WTC11 (cell line): ENCODE results near the gene TUBB2B. TPM values are rescaled to one million over a fixed set of nuclear protein-coding genes. Genes with fewer than 3 reads are reported as not detected.

Experiments used
- ATF2 ChIP-seq: sonication (generic); formaldehyde crosslinking; IDR thresholded peaks from 2 replicates; pipeline ENCODE4 v1.8.1; 2022; ENCODE audit warnings: low read depth, missing genetic modification reagents, borderline replicate concordance
- ATF6 ChIP-seq: sonication (generic); formaldehyde crosslinking; IDR thresholded peaks from 2 replicates; pipeline ENCODE4 v1.8.1; 2023; ENCODE audit warnings: mild to moderate bottlenecking, missing genetic modification reagents
- CBFB ChIP-seq: sonication (generic); formaldehyde crosslinking; IDR thresholded peaks from 2 replicates; pipeline ENCODE4 v1.8.1; 2022; ENCODE audit warnings: mild to moderate bottlenecking, low read depth, missing genetic modification reagents
- E2F5 ChIP-seq: sonication (generic); formaldehyde crosslinking; IDR thresholded peaks from 2 replicates; pipeline ENCODE4 v1.8.1; 2022; ENCODE audit warnings: mild to moderate bottlenecking, moderate library complexity, missing genetic modification reagents
- ERG ChIP-seq: fragments of 250-450 bp; sonication (Bioruptor Pico); IDR thresholded peaks from 2 replicates; pipeline ENCODE4 v1.8.0; 2021; ENCODE audit warnings: mild to moderate bottlenecking
- FOXJ3 ChIP-seq: sonication (generic); formaldehyde crosslinking; IDR thresholded peaks from 2 replicates; pipeline ENCODE4 v1.9.0; 2021; ENCODE audit warnings: missing genetic modification reagents, mild to moderate bottlenecking, borderline replicate concordance
- FOXP1 ChIP-seq: sonication (generic); formaldehyde crosslinking; IDR thresholded peaks from 2 replicates; pipeline ENCODE4 v1.8.0; 2022; ENCODE audit warnings: missing genetic modification reagents, mild to moderate bottlenecking, moderate library complexity, borderline replicate concordance
- GABPB1 ChIP-seq: sonication (generic); formaldehyde crosslinking; IDR thresholded peaks from 2 replicates; pipeline ENCODE4 v1.8.1; 2023; ENCODE audit warnings: mild to moderate bottlenecking, missing genetic modification reagents
- GTF2I ChIP-seq: fragments of 250-450 bp; sonication (Bioruptor Pico); conservative IDR thresholded peaks from 2 replicates; pipeline ENCODE4 v1.4.0; 2021; ENCODE audit warnings: mild to moderate bottlenecking
- HMGXB4 ChIP-seq: sonication (generic); formaldehyde crosslinking; IDR thresholded peaks from 2 replicates; pipeline ENCODE4 v1.8.1; 2023; ENCODE audit warnings: mild to moderate bottlenecking, moderate library complexity, missing genetic modification reagents
- IRF2 ChIP-seq: sonication (generic); formaldehyde crosslinking; IDR thresholded peaks from 2 replicates; pipeline ENCODE4 v1.8.0; 2022; ENCODE audit warnings: low read depth, missing genetic modification reagents, borderline replicate concordance
- NFE2L1 ChIP-seq: sonication (generic); formaldehyde crosslinking; IDR thresholded peaks from 2 replicates; pipeline ENCODE4 v1.8.1; 2023; ENCODE audit warnings: missing genetic modification reagents
- NFYB ChIP-seq: sonication (generic); formaldehyde crosslinking; conservative IDR thresholded peaks from 2 replicates; pipeline ENCODE4 v1.8.0; 2022; ENCODE audit warnings: low read depth, missing genetic modification reagents
- NR1H2 ChIP-seq: sonication (generic); formaldehyde crosslinking; IDR thresholded peaks from 2 replicates; pipeline ENCODE4 v1.9.0; 2021; ENCODE audit warnings: mild to moderate bottlenecking, moderate library complexity, missing genetic modification reagents
- PRDM15 ChIP-seq: sonication (generic); formaldehyde crosslinking; IDR thresholded peaks from 2 replicates; pipeline ENCODE4 v1.8.0; 2022; ENCODE audit warnings: missing genetic modification reagents
- RORB ChIP-seq: fragments of 250-450 bp; sonication (Bioruptor Pico); IDR thresholded peaks from 2 replicates; pipeline ENCODE4 v1.9.0; 2021; ENCODE audit warnings: mild to moderate bottlenecking
- SOX15 ChIP-seq: fragments of 250-450 bp; sonication (Bioruptor Pico); IDR thresholded peaks from 2 replicates; pipeline ENCODE4 v1.9.0; 2021; ENCODE audit warnings: mild to moderate bottlenecking
- STAT6 ChIP-seq: sonication (generic); formaldehyde crosslinking; conservative IDR thresholded peaks from 2 replicates; pipeline ENCODE4 v1.8.1; 2023; ENCODE audit warnings: mild to moderate bottlenecking, low read depth, missing genetic modification reagents, moderate library complexity
- USF1 ChIP-seq: sonication (generic); formaldehyde crosslinking; IDR thresholded peaks from 2 replicates; pipeline ENCODE4 v1.8.0; 2022; ENCODE audit warnings: mild to moderate bottlenecking, missing genetic modification reagents
- ZNF423 ChIP-seq: fragments of 250-450 bp; sonication (Bioruptor Pico); IDR thresholded peaks from 2 replicates; pipeline ENCODE4 v2.1.2; 2022; ENCODE audit warnings: mild to moderate bottlenecking, moderate library complexity
- ZNF512 ChIP-seq: sonication (generic); formaldehyde crosslinking; IDR thresholded peaks from 2 replicates; pipeline ENCODE4 v1.8.1; 2022; ENCODE audit warnings: missing genetic modification reagents, borderline replicate concordance
- total RNA-seq: library from RNA; stranded (reverse); gene quantifications from 3 replicates; pipeline ENCODE4 v1.2.3, GENCODE V29; 2021

Gene TUBB2B
- total RNA-seq, 1 experiment from 2014 or later: 591 TPM

- TF ChIP-seq HMGXB4 (CRISPR knock-in tag) (no peak), RORB (CRISPR knock-in tag) (no peak), PRDM15 (CRISPR knock-in tag) (no peak), NR1H2 (no peak), ATF2 (CRISPR knock-in tag) (no peak), ZNF512 (CRISPR knock-in tag) (no peak), E2F5 (CRISPR knock-in tag) (peak; percentile 45; the same call in 1 of the 2 replicates), CBFB (CRISPR knock-in tag) (no peak), STAT6 (no peak), IRF2 (CRISPR knock-in tag) (no peak), ATF6 (CRISPR knock-in tag) (no peak), USF1 (peak; percentile 39; the same call in 1 of the 2 replicates), GABPB1 (CRISPR knock-in tag) (no peak), SOX15 (CRISPR knock-in tag) (no peak), NFYB (CRISPR knock-in tag) (no peak), ERG (CRISPR knock-in tag) (no peak), ZNF423 (CRISPR knock-in tag) (no peak), FOXP1 (CRISPR knock-in tag) (peak; percentile 69), GTF2I (CRISPR knock-in tag) (no peak), FOXJ3 (CRISPR knock-in tag) (no peak), NFE2L1 (CRISPR knock-in tag) (no peak)
Observed at GRCh38 chr6:3226481-3227362, 731 bp downstream of the TUBB2B start (continued).
